ENCODE results near the gene RAC2. TPM values are rescaled to one million over a fixed set of nuclear protein-coding genes. Genes with fewer than 3 reads are reported as not detected.
A peak's percentile ranks its signal among the peaks of the same experiment; 100 is the strongest.

RAC2 gene
- total RNA-seq, 1 donor from 2014 or later, result 6.3 TPM

DNA sequence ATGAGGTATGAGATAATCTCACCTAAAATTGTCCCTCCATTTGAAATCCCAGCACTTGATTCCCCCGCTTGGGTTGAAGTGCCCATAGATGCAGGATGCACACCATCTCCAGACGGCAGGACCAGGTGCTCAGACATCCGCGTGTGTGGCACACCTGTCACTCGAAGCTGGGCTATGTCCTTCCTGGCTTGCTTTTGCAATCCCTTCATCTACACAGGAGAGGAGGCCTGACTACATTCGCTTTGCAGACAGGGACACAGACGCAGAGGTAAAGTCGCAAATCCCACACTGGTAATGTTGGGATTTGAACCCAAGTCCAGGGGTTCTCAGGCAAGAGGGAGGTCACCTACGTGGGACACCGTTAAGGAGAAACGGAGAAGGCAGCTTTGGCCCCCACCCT, 31.1 kb upstream of the RAC2 start:
- FAIRE-seq, result no peak
- Histone ChIP-seq H3K4me3 (ENCODE audit: low read depth, low read length) (no peak overlapping the region), H3K36me3 (ENCODE audit: control insufficient read depth, insufficient read depth, low read length) (no peaks in the 10 kb centered on the region), H3K27me3 (ENCODE audit: control insufficient read depth, insufficient read depth, low read length) (no peaks in the 10 kb centered on the region)
- DNase-seq (ENCODE audit: low read depth), result no peak
- TF ChIP-seq, protein P1, sequence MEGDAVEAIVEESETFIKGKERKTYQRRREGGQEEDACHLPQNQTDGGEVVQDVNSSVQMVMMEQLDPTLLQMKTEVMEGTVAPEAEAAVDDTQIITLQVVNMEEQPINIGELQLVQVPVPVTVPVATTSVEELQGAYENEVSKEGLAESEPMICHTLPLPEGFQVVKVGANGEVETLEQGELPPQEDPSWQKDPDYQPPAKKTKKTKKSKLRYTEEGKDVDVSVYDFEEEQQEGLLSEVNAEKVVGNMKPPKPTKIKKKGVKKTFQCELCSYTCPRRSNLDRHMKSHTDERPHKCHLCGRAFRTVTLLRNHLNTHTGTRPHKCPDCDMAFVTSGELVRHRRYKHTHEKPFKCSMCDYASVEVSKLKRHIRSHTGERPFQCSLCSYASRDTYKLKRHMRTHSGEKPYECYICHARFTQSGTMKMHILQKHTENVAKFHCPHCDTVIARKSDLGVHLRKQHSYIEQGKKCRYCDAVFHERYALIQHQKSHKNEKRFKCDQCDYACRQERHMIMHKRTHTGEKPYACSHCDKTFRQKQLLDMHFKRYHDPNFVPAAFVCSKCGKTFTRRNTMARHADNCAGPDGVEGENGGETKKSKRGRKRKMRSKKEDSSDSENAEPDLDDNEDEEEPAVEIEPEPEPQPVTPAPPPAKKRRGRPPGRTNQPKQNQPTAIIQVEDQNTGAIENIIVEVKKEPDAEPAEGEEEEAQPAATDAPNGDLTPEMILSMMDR (IDR thresholded peaks at IDR 0.05; ENCODE audit: insufficient read depth, low read length, severe bottlenecking), result no peak

DNA sequence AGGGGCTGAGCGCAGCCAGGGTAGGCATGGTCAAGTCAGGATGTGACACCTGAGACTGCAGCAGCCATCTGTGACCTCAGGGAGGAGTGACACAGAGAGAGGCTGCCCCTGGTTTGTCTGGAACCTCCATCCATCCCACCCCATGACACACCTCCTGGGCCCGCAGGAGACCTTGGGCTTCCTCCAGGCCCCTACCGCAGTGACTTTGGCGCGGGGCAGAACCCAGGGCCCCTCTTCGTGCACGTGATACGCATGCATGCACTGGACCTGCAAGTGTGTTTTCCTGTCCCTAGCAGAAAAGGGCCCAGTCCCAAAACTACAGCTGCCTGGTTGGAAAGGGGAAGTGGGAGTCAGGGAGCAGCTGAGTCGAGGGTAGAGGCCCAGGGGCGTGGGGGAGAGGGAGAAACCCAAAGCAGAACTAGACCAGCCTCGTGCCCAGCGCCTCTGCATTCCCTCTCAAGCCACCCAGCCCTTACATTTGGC, 30.4 kb upstream of the RAC2 start:
- H3K27me3 ChIP-seq (ENCODE audit: control insufficient read depth, insufficient read depth, low read length), result no peaks in the 10 kb centered on the region
- FAIRE-seq, result no peak
- no peak overlapping the region for H3K4me3 ChIP-seq (ENCODE audit: low read depth, low read length)
- no peaks in the 10 kb centered on the region for H3K36me3 ChIP-seq (ENCODE audit: control insufficient read depth, insufficient read depth, low read length)
- DNase-seq (ENCODE audit: low read depth), result no peak
- TF ChIP-seq, protein P1 (IDR thresholded peaks at IDR 0.05; ENCODE audit: insufficient read depth, low read length, severe bottlenecking), result no peak

DNA sequence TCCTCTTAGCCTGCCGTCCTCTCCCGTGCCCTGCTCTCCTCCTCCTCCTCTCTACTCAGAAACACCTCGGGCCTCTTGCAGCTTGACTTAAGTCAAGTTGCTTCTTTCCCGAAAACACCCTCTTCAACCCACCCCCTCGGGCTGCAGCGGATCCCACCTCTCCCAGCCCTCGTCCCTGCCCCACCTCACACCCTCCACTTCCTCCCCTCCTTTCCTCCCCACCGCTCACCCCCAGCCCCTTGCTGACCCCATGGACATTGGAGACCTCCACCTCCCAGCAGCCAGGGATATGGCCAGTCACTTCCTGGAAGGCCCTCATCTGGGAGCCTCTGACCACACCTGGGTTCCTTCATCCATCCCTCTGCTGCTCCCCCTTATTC, 29.8 kb upstream of the RAC2 start:
- Histone ChIP-seq H3K4me3 (ENCODE audit: low read depth, low read length) (no peak overlapping the region), H3K36me3 (ENCODE audit: control insufficient read depth, insufficient read depth, low read length) (no peaks in the 10 kb centered on the region), H3K27me3 (ENCODE audit: control insufficient read depth, insufficient read depth, low read length) (no peaks in the 10 kb centered on the region)
- no peak for DNase-seq (ENCODE audit: low read depth)
- TF ChIP-seq, protein P1 (IDR thresholded peaks at IDR 0.05; ENCODE audit: insufficient read depth, low read length, severe bottlenecking), result no peak
- FAIRE-seq, result no peak

DNA sequence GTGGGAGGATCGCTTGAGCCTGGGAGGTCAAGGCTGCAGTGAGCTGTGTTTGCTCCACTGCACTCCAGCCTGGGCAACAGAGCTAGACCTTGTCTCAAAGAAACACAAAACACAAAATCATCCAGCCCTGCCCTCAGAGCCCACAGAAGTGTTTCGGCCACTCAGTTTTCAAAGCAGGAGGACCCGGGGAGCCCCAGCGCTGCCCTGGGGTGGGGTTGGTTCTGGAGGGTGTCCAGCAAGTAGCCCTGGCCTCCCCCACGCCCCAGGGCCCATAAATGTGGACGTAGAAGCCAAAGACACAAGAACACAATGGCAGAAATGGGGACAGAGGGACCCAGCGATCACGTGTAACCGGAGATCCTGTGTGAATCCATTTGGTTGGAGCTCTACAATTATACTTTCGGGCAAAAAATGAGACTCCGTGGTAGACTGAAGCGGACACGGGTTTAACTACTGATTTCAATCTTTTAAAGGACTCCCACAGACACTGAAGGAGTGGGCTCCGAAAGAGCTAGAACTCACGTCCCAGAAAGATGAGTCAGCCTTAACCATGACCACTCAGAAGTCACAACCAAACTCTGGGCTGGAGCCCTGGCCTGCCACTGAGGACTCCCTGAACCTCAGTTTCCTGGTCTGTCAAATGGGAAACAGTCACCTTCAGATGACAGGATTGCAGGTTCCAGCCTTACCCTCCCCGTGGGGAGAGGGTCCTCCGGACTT, 29.2 kb upstream of the RAC2 start:
- Histone ChIP-seq H3K27me3 (ENCODE audit: control insufficient read depth, insufficient read depth, low read length) (no peaks in the 10 kb centered on the region), H3K4me3 (ENCODE audit: low read depth, low read length) (no peak overlapping the region), H3K36me3 (ENCODE audit: control insufficient read depth, insufficient read depth, low read length) (no peaks in the 10 kb centered on the region)
- peak; percentile 14 for DNase-seq (ENCODE audit: low read depth)
- TF ChIP-seq, protein P1 (IDR thresholded peaks at IDR 0.05; ENCODE audit: insufficient read depth, low read length, severe bottlenecking), result no peak
- FAIRE-seq, result no peak

DNA sequence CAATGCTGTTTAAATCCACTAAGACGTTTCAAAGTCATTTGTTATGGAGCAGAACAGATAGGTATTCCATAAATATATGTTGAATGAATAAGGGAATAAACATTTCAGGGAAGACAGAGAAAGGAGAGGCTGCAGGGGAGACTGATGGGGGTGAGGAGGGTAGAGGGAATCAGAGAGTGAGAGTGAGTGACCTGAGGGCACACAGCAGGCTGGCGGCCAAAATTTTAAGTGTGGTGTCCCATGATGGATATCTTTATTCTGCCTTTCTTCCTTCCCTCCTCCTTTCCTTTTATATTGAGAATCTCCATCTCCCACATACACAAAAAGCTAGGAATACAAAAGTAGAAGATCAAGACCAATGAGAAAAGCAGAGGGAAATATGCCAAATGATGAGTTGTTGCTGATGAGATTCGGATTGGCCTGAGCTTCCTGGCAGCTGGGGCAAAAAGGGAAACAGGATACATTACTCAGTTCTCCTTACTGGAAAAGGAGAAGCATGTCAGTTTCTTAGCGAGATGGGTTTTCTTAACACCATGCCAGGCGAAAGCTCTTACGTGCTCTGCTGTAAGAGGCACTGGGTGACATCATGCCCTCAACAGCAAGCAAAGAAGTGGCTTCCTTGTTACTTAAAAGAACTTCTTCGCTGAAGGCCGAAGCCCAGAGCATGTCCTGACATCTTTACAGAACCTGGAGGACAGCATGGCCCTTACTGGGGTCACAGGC, 27.0 kb upstream of the RAC2 start:
- FAIRE-seq (no peak), DNase-seq (ENCODE audit: low read depth) (no peak)
- Histone ChIP-seq H3K36me3 (ENCODE audit: control insufficient read depth, insufficient read depth, low read length) (no peaks in the 10 kb centered on the region), H3K27me3 (ENCODE audit: control insufficient read depth, insufficient read depth, low read length) (no peaks in the 10 kb centered on the region), H3K4me3 (ENCODE audit: low read depth, low read length) (no peak overlapping the region)
- TF ChIP-seq, protein P1 (IDR thresholded peaks at IDR 0.05; ENCODE audit: insufficient read depth, low read length, severe bottlenecking), result no peak
